WTC11 (cell line): ENCODE results near the gene RBM47. TPM values are rescaled to one million over a fixed set of nuclear protein-coding genes. Genes with fewer than 3 reads are reported as not detected.

ENCODE experiments used
- ATAC-seq: fragments of 200-7000 bp; cut with Tn5 transposase; 2 replicates; pipeline ENCODE4 v1.10.0; 2021; ENCODE audit warnings: mild to moderate bottlenecking, moderate library complexity
- CTCF ChIA-PET: fragments of 300-600 bp; sonication (Branson Sonifier 250); formaldehyde crosslinking; loops from one replicate; lab custom pipeline; 2021; ENCODE audit warnings: antibody characterized with exemption; lab: Charles Lee
- POLR2A ChIA-PET: fragments of 350-600 bp; sonication (Branson Sonifier 250); formaldehyde crosslinking; loops from one replicate; lab custom pipeline; 2021; ENCODE audit warnings: antibody characterized with exemption; lab: Charles Lee
- DNase-seq: peaks from one replicate; pipeline ENCODE4 v3.0.0; 2021; ENCODE audit warnings: low spot score
- H3K27ac Mint-ChIP-seq: 2 replicates; pipeline ENCODE4 v1.8.0; 2021; ENCODE audit warnings: mixed read lengths
- H3K27me3 Mint-ChIP-seq: 2 replicates; pipeline ENCODE4 v1.8.0; 2021; ENCODE audit warnings: low read depth, mild to moderate bottlenecking, moderate library complexity, mixed read lengths
- H3K36me3 Mint-ChIP-seq: 2 replicates; pipeline ENCODE4 v1.8.0; 2021; ENCODE audit warnings: mixed read lengths
- H3K4me1 Mint-ChIP-seq: 2 replicates; pipeline ENCODE4 v1.8.0; 2022; ENCODE audit warnings: mixed read lengths
- H3K4me3 Mint-ChIP-seq: 2 replicates; pipeline ENCODE4 v1.8.0; 2021; ENCODE audit warnings: mild to moderate bottlenecking, moderate library complexity, mixed read lengths
- H3K9me3 Mint-ChIP-seq: 2 replicates; pipeline ENCODE4 v1.8.0; 2021; ENCODE audit warnings: mixed read lengths
- ARID4B ChIP-seq: sonication (generic); formaldehyde crosslinking; IDR thresholded peaks from 2 replicates; pipeline ENCODE4 v1.8.0; 2023; ENCODE audit warnings: missing genetic modification reagents, mild to moderate bottlenecking, borderline replicate concordance
- HMGA2 ChIP-seq: fragments of 250-450 bp; sonication (Bioruptor Pico); IDR thresholded peaks from 2 replicates; pipeline ENCODE4 v1.4.0; 2021; ENCODE audit warnings: mild to moderate bottlenecking, moderate library complexity
- MXD4 ChIP-seq: fragments of 250-450 bp; sonication (Bioruptor Pico); IDR thresholded peaks from 2 replicates; pipeline ENCODE4 v1.8.0; 2021; ENCODE audit warnings: mild to moderate bottlenecking, moderate library complexity, borderline replicate concordance
- PREB ChIP-seq: sonication (generic); formaldehyde crosslinking; IDR thresholded peaks from 2 replicates; pipeline ENCODE4 v1.8.1; 2022; ENCODE audit warnings: mild to moderate bottlenecking, missing genetic modification reagents, moderate library complexity, borderline replicate concordance
- ZNF121 ChIP-seq: sonication (generic); formaldehyde crosslinking; IDR thresholded peaks from 2 replicates; pipeline ENCODE4 v1.8.0; 2023; ENCODE audit warnings: missing genetic modification reagents
- ZNF416 ChIP-seq: fragments of 250-450 bp; sonication (Bioruptor Pico); IDR thresholded peaks from 2 replicates; pipeline ENCODE4 v1.9.0; 2021; ENCODE audit warnings: mild to moderate bottlenecking, inconsistent platforms
- total RNA-seq: library from RNA; stranded (reverse); gene quantifications from 3 replicates; pipeline ENCODE4 v1.2.3, GENCODE V29; 2021
- TF ChIP-seq, protein P1 (sequence below): sonication (generic); formaldehyde crosslinking; IDR thresholded peaks from 2 replicates; pipeline ENCODE4 v1.8.0; 2022; ENCODE audit warnings: missing genetic modification reagents
- TF ChIP-seq, protein P2 (sequence below): fragments of 250-450 bp; sonication (Bioruptor Pico); IDR thresholded peaks from 2 replicates; pipeline ENCODE4 v1.9.0; 2021; ENCODE audit warnings: mild to moderate bottlenecking, borderline replicate concordance
- TF ChIP-seq, protein P3 (sequence below): sonication (generic); formaldehyde crosslinking; conservative IDR thresholded peaks from 2 replicates; pipeline ENCODE4 v1.8.1; 2023; ENCODE audit warnings: mild to moderate bottlenecking, low read depth, missing genetic modification reagents, moderate library complexity
- TF ChIP-seq, protein P4 (sequence below): sonication (generic); formaldehyde crosslinking; IDR thresholded peaks from 2 replicates; pipeline ENCODE4 v1.8.1; 2022; ENCODE audit warnings: low read depth, missing genetic modification reagents, borderline replicate concordance
- TF ChIP-seq, protein P5 (sequence below): sonication (generic); formaldehyde crosslinking; IDR thresholded peaks from 2 replicates; pipeline ENCODE4 v1.8.0; 2022; ENCODE audit warnings: mild to moderate bottlenecking, missing genetic modification reagents

RBM47 gene
- total RNA-seq, 1 experiment from 2014 or later: 97.9 TPM

- ChIA-PET POLR2A (no interaction called here), CTCF (interaction anchor here (1.7 to 1.9 kb wide), 2 partner anchors 25 to 71 kb away, joined by 6 to 7 read pairs; no protein-coding TSS in a partner anchor)
- Mint-ChIP-seq H3K4me1 (peaks cover 24% of the 10 kb centered on the region), H3K36me3 (no peaks in the 10 kb centered on the region), H3K9me3 (no peaks in the 10 kb centered on the region), H3K4me3 (no peak overlapping the region), H3K27me3 (no peaks in the 10 kb centered on the region), H3K27ac (0 out of 2 replicates have a peak overlapping the region, but pooled peaks have one; percentile 60)
- ATAC-seq: no peak
- DNase-seq: no peak
- no peak for TF ChIP-seq ZNF416 (CRISPR knock-in tag)
These were observed 18.5 kb upstream of the RBM47 start for GRCh38 chr4:40648131-40648530.

- peaks cover 15% of the 10 kb centered on the region for H3K4me1 Mint-ChIP-seq
- no peak overlapping the region for H3K27ac Mint-ChIP-seq
- no peak for TF ChIP-seq ZNF121
- TF ChIP-seq, protein P1, sequence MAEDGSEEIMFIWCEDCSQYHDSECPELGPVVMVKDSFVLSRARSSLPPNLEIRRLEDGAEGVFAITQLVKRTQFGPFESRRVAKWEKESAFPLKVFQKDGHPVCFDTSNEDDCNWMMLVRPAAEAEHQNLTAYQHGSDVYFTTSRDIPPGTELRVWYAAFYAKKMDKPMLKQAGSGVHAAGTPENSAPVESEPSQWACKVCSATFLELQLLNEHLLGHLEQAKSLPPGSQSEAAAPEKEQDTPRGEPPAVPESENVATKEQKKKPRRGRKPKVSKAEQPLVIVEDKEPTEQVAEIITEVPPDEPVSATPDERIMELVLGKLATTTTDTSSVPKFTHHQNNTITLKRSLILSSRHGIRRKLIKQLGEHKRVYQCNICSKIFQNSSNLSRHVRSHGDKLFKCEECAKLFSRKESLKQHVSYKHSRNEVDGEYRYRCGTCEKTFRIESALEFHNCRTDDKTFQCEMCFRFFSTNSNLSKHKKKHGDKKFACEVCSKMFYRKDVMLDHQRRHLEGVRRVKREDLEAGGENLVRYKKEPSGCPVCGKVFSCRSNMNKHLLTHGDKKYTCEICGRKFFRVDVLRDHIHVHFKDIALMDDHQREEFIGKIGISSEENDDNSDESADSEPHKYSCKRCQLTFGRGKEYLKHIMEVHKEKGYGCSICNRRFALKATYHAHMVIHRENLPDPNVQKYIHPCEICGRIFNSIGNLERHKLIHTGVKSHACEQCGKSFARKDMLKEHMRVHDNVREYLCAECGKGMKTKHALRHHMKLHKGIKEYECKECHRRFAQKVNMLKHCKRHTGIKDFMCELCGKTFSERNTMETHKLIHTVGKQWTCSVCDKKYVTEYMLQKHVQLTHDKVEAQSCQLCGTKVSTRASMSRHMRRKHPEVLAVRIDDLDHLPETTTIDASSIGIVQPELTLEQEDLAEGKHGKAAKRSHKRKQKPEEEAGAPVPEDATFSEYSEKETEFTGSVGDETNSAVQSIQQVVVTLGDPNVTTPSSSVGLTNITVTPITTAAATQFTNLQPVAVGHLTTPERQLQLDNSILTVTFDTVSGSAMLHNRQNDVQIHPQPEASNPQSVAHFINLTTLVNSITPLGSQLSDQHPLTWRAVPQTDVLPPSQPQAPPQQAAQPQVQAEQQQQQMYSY: no peak
- no peak for TF ChIP-seq PREB (CRISPR knock-in tag)
- no peak for TF ChIP-seq ZNF416 (CRISPR knock-in tag)
- TF ChIP-seq, protein P2, sequence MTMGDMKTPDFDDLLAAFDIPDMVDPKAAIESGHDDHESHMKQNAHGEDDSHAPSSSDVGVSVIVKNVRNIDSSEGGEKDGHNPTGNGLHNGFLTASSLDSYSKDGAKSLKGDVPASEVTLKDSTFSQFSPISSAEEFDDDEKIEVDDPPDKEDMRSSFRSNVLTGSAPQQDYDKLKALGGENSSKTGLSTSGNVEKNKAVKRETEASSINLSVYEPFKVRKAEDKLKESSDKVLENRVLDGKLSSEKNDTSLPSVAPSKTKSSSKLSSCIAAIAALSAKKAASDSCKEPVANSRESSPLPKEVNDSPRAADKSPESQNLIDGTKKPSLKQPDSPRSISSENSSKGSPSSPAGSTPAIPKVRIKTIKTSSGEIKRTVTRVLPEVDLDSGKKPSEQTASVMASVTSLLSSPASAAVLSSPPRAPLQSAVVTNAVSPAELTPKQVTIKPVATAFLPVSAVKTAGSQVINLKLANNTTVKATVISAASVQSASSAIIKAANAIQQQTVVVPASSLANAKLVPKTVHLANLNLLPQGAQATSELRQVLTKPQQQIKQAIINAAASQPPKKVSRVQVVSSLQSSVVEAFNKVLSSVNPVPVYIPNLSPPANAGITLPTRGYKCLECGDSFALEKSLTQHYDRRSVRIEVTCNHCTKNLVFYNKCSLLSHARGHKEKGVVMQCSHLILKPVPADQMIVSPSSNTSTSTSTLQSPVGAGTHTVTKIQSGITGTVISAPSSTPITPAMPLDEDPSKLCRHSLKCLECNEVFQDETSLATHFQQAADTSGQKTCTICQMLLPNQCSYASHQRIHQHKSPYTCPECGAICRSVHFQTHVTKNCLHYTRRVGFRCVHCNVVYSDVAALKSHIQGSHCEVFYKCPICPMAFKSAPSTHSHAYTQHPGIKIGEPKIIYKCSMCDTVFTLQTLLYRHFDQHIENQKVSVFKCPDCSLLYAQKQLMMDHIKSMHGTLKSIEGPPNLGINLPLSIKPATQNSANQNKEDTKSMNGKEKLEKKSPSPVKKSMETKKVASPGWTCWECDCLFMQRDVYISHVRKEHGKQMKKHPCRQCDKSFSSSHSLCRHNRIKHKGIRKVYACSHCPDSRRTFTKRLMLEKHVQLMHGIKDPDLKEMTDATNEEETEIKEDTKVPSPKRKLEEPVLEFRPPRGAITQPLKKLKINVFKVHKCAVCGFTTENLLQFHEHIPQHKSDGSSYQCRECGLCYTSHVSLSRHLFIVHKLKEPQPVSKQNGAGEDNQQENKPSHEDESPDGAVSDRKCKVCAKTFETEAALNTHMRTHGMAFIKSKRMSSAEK (CRISPR knock-in tag): no peak
- no peak for TF ChIP-seq ARID4B (CRISPR knock-in tag)
- no peak for TF ChIP-seq HMGA2 (CRISPR knock-in tag)
- ChIA-PET POLR2A (no interaction called here), CTCF (no interaction called here)
- ATAC-seq (no peak), DNase-seq (no peak)
- no peaks in the 10 kb centered on the region for H3K27me3 Mint-ChIP-seq
- no peaks in the 10 kb centered on the region for H3K9me3 Mint-ChIP-seq
- H3K36me3 Mint-ChIP-seq: no peaks in the 10 kb centered on the region
- H3K4me3 Mint-ChIP-seq: no peak overlapping the region
These were observed 15.9 kb upstream of the RBM47 start for GRCh38 chr4:40645586-40645985.

- Mint-ChIP-seq H3K4me1 (peaks cover 46% of the 10 kb centered on the region), H3K9me3 (no peaks in the 10 kb centered on the region), H3K36me3 (peaks cover 3% of the 10 kb centered on the region), H3K27me3 (no peaks in the 10 kb centered on the region), H3K27ac (peak overlapping the region; percentile 97), H3K4me3 (0 out of 2 replicates have a peak overlapping the region, but pooled peaks have one; percentile 23)
- ATAC-seq (no peak), DNase-seq (no peak)
- ChIA-PET POLR2A (no interaction called here), CTCF (interaction anchor here (1.5 to 2.0 kb wide), 2 partner anchors 10 to 43 kb away, joined by 3 to 4 read pairs; no protein-coding TSS in a partner anchor)
- no peak for TF ChIP-seq MXD4
- TF ChIP-seq, protein P3, sequence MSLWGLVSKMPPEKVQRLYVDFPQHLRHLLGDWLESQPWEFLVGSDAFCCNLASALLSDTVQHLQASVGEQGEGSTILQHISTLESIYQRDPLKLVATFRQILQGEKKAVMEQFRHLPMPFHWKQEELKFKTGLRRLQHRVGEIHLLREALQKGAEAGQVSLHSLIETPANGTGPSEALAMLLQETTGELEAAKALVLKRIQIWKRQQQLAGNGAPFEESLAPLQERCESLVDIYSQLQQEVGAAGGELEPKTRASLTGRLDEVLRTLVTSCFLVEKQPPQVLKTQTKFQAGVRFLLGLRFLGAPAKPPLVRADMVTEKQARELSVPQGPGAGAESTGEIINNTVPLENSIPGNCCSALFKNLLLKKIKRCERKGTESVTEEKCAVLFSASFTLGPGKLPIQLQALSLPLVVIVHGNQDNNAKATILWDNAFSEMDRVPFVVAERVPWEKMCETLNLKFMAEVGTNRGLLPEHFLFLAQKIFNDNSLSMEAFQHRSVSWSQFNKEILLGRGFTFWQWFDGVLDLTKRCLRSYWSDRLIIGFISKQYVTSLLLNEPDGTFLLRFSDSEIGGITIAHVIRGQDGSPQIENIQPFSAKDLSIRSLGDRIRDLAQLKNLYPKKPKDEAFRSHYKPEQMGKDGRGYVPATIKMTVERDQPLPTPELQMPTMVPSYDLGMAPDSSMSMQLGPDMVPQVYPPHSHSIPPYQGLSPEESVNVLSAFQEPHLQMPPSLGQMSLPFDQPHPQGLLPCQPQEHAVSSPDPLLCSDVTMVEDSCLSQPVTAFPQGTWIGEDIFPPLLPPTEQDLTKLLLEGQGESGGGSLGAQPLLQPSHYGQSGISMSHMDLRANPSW: no peak
- TF ChIP-seq, protein P4, sequence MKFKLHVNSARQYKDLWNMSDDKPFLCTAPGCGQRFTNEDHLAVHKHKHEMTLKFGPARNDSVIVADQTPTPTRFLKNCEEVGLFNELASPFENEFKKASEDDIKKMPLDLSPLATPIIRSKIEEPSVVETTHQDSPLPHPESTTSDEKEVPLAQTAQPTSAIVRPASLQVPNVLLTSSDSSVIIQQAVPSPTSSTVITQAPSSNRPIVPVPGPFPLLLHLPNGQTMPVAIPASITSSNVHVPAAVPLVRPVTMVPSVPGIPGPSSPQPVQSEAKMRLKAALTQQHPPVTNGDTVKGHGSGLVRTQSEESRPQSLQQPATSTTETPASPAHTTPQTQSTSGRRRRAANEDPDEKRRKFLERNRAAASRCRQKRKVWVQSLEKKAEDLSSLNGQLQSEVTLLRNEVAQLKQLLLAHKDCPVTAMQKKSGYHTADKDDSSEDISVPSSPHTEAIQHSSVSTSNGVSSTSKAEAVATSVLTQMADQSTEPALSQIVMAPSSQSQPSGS (CRISPR knock-in tag): no peak
- TF ChIP-seq, protein P5, sequence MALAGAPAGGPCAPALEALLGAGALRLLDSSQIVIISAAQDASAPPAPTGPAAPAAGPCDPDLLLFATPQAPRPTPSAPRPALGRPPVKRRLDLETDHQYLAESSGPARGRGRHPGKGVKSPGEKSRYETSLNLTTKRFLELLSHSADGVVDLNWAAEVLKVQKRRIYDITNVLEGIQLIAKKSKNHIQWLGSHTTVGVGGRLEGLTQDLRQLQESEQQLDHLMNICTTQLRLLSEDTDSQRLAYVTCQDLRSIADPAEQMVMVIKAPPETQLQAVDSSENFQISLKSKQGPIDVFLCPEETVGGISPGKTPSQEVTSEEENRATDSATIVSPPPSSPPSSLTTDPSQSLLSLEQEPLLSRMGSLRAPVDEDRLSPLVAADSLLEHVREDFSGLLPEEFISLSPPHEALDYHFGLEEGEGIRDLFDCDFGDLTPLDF (CRISPR knock-in tag): no peak
- no peak for TF ChIP-seq ZNF121
These were observed 2.4 kb upstream of the RBM47 start for GRCh38 chr4:40632080-40632479.
